Choroid plexus epithelial cell (primary cell): ENCODE results near the gene CKAP2L.

Experiments used
- DNase-seq: peaks from one replicate; pipeline ENCODE4 v3.0.0-alpha.2; 2010; ENCODE audit warnings: low read depth
- H3K4me3 ChIP-seq: 2 replicates; pipeline ENCODE4 v1.5.1; 2011; ENCODE audit warnings: low read depth, mild to moderate bottlenecking, control low read depth, low read length, moderate library complexity
- CTCF ChIP-seq: conservative IDR thresholded peaks from 2 replicates; pipeline ENCODE4 v1.5.1; 2011; ENCODE audit warnings: low read depth, mild to moderate bottlenecking, control low read depth, inconsistent platforms, low read length, moderate library complexity

Gene CKAP2L

DNA sequence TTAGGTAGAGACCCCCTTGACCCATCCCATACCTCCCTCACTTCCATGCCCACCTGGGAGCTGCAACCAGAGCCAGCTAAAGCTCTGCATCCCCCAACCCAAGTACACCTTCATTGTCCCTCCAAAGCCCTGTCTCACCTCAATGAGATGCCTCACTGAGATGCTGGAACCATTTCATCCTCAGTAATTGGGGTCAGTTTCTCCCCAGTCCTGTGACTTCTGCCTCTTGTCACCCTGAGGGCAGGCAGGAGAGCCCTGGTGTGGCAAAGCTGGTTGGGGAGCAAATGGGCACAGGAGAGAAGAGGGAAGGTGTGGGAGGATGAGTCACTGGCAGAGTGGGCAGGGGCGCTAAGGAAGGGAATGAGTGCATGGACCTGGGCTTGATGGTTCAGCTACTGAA, 71.5 kb downstream of the CKAP2L start:
- H3K4me3 ChIP-seq: no peak overlapping the region
- no peak for DNase-seq
- no peak for TF ChIP-seq CTCF

DNA sequence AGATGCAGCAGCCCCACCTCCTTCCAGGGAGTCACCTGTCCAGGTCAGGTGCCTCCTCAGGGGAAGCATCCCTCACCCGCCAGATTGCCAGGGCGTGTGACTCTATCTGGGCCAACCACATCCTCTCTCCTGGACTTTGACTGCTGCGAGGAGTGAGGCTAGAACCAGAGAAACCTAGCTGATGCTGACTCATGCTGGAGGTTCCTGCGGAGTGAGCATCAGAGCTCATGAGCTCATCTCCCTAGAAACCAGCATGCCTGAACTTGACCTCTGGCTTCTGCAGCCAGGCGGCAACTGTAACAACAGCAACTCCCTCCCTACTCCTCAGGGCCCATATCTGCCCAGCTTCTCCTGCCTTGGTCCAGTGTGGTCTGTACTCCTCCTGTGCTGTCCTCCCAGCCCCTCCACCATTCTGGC, 71.9 kb downstream of the CKAP2L start:
- no peak for TF ChIP-seq CTCF
- no peak overlapping the region for H3K4me3 ChIP-seq
- DNase-seq: peak; percentile 99

DNA sequence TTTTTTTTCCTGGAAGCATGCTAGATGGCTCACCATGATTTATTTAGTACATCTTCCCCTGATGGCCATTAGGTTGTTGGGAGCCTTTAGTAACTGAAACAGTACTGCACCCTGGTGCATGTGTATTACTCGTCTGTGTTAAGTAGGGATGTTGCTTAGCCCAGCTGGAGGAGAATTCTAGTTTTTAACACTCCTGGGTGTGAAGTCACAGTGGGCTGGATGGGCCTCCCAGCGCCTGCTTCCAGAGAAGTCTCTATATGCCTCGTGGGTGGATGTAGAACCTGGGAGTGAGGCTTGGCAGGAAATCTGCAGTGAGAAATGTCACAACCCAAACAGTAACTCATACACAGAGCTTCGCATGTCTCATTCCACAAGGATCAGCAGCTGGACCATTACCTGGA, 72.5 kb downstream of the CKAP2L start:
- H3K4me3 ChIP-seq: no peak overlapping the region
- DNase-seq: peak; percentile 57
- no peak for TF ChIP-seq CTCF

- DNase-seq: peak; percentile 74
- no peak overlapping the region for H3K4me3 ChIP-seq
- TF ChIP-seq CTCF: peak; percentile 76
Measured at GRCh38 chr2:112690853-112691401, 73.5 kb downstream of the CKAP2L start.

GRCh38 chr2:112688086-112688880, 76.1 kb downstream of the CKAP2L start:
- no peak for DNase-seq
- H3K4me3 ChIP-seq: no peak overlapping the region
- no peak for TF ChIP-seq CTCF

- H3K4me3 ChIP-seq: no peak overlapping the region
- no peak for TF ChIP-seq CTCF
- DNase-seq: no peak
Measured at GRCh38 chr2:112687522-112687921, 76.9 kb downstream of the CKAP2L start.
